ENCODE results near the gene MANBA.

DNA sequence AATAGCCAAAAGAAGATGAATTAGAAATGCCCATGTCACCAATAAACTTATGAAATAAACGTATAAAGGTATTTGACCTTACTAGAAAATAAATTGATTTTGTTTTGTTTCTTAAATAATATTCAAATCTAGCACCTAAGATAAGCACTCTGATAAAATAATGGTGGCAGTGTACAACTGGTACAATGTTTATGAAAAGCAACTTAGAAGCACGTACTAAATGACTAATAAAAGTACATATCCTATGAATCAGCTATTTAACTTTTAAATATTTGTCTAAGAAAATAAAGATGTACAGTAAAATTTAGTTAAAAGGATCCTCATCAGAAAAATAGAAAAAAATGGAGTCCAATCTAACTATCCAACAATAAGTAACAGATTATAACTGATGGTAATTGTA lies 6.7 kb downstream of the MANBA start:
- TF ChIP-seq, protein P1, sequence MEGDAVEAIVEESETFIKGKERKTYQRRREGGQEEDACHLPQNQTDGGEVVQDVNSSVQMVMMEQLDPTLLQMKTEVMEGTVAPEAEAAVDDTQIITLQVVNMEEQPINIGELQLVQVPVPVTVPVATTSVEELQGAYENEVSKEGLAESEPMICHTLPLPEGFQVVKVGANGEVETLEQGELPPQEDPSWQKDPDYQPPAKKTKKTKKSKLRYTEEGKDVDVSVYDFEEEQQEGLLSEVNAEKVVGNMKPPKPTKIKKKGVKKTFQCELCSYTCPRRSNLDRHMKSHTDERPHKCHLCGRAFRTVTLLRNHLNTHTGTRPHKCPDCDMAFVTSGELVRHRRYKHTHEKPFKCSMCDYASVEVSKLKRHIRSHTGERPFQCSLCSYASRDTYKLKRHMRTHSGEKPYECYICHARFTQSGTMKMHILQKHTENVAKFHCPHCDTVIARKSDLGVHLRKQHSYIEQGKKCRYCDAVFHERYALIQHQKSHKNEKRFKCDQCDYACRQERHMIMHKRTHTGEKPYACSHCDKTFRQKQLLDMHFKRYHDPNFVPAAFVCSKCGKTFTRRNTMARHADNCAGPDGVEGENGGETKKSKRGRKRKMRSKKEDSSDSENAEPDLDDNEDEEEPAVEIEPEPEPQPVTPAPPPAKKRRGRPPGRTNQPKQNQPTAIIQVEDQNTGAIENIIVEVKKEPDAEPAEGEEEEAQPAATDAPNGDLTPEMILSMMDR (conservative IDR thresholded peaks at IDR 0.05; ENCODE audit: low read depth, low read length): no peak
- no peak for TF ChIP-seq RCOR1 (IDR thresholded peaks at IDR 0.05; ENCODE audit: insufficient replicate concordance, low read length)
- TF ChIP-seq, protein P2, sequence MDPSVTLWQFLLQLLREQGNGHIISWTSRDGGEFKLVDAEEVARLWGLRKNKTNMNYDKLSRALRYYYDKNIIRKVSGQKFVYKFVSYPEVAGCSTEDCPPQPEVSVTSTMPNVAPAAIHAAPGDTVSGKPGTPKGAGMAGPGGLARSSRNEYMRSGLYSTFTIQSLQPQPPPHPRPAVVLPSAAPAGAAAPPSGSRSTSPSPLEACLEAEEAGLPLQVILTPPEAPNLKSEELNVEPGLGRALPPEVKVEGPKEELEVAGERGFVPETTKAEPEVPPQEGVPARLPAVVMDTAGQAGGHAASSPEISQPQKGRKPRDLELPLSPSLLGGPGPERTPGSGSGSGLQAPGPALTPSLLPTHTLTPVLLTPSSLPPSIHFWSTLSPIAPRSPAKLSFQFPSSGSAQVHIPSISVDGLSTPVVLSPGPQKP (IDR thresholded peaks at IDR 0.05; ENCODE audit: borderline replicate concordance, low read depth, low read length): no peak
